Upper lobe of right lung (tissue), 1 donor: Measurements from ENCODE around the gene TMEM229B. TPM values are rescaled to one million over a fixed set of nuclear protein-coding genes. Genes with fewer than 3 reads are reported as not detected.

ENCODE experiments used
- ATAC-seq: fragments of 200-7000 bp; cut with Tn5 transposase; one replicate; pipeline ENCODE4 v1.9.1; 2020; ENCODE audit warnings: mild to moderate bottlenecking, moderate library complexity
- DNase-seq: peaks from one replicate; pipeline ENCODE4 v3.0.0-alpha.2; 2020
- H3K27ac ChIP-seq: fragments of 200-600 bp; one replicate; pipeline ENCODE4 v1.8.0; 2022
- H3K27me3 ChIP-seq: fragments of 200-600 bp; one replicate; pipeline ENCODE4 v1.8.0; 2022; ENCODE audit warnings: mild to moderate bottlenecking
- H3K36me3 ChIP-seq: fragments of 200-600 bp; one replicate; pipeline ENCODE4 v1.8.0; 2022
- H3K4me1 ChIP-seq: fragments of 200-600 bp; one replicate; pipeline ENCODE4 v1.8.0; 2022
- H3K4me3 ChIP-seq: fragments of 200-600 bp; one replicate; pipeline ENCODE4 v1.8.0; 2022; ENCODE audit warnings: mild to moderate bottlenecking
- H3K9me3 ChIP-seq: fragments of 200-600 bp; one replicate; pipeline ENCODE4 v1.8.0; 2022
- intact Hi-C: fragments of 100-400 bp; cut with DNase I; formaldehyde crosslinking; loops from one replicate; pipeline ENCODE4 v1.11.0; 2022
- total RNA-seq: library from RNA; stranded (reverse); fragmentation: NEBNext Ultra II Directional; extraction: Animal tissue kit (Norgen Biotek cat#: 25700); gene quantifications from one replicate; pipeline ENCODE4 v1.2.1, GENCODE V29; 2021
- TF ChIP-seq, protein P1 (sequence below): fragments of 200-600 bp; IDR thresholded peaks from one replicate; pipeline ENCODE4 v1.8.0; 2022; ENCODE audit warnings: antibody characterized with exemption
- donor health status: DM: no; HTN: yes; CAD: no; lungs with severe emphysema.

The TMEM229B gene
- total RNA-seq, 1 donor from 2014 or later: 5.4 TPM

DNA sequence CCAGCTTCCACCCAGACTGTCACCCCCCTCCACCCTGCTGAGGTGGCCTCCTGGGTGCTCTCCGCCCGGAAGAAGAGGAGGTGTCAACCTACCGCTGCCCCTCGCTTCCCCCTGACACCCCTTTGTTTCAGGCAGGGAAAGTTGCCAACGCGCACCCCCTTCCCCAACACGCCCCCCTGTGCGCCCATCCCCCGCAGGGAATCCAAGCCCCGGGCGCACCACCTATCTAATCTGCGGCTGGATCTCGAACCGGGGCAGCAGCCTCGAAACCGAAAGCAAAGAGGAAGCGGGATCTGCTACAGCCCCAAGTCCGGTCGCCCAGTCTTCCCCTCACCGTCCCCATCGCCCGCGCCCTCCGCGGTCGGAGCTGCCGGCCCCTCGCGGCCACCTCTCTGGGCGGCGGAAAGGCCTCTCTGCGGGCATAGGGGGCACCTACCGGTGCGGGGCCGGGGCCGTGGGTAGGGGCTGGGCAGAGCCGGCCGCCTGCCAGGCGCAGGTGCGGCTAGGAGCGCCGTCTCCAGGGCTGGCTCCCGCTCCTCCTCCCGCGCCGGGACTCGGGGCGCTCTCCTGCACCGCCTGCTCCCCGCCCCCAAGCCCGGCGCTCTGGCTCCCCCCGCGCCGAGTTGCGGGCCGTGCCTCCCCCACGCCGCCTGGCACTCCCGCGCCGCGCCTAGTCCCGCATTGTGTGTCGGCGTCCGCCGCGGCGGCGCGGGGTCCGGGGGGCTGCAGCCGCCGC is 26.3 kb upstream of the TMEM229B start:
- Histone ChIP-seq H3K36me3 (no peaks in the 10 kb centered on the region), H3K4me3 (peak overlapping the region; percentile 85), H3K4me1 (peaks cover 11% of the 10 kb centered on the region), H3K27me3 (no peaks in the 10 kb centered on the region), H3K9me3 (no peaks in the 10 kb centered on the region), H3K27ac (peak overlapping the region; percentile 49)
- TF ChIP-seq, protein P1, sequence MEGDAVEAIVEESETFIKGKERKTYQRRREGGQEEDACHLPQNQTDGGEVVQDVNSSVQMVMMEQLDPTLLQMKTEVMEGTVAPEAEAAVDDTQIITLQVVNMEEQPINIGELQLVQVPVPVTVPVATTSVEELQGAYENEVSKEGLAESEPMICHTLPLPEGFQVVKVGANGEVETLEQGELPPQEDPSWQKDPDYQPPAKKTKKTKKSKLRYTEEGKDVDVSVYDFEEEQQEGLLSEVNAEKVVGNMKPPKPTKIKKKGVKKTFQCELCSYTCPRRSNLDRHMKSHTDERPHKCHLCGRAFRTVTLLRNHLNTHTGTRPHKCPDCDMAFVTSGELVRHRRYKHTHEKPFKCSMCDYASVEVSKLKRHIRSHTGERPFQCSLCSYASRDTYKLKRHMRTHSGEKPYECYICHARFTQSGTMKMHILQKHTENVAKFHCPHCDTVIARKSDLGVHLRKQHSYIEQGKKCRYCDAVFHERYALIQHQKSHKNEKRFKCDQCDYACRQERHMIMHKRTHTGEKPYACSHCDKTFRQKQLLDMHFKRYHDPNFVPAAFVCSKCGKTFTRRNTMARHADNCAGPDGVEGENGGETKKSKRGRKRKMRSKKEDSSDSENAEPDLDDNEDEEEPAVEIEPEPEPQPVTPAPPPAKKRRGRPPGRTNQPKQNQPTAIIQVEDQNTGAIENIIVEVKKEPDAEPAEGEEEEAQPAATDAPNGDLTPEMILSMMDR: no peak
- intact Hi-C loops: no loop called here
- peak; percentile 76 for DNase-seq
- ATAC-seq: peak; percentile 74

DNA sequence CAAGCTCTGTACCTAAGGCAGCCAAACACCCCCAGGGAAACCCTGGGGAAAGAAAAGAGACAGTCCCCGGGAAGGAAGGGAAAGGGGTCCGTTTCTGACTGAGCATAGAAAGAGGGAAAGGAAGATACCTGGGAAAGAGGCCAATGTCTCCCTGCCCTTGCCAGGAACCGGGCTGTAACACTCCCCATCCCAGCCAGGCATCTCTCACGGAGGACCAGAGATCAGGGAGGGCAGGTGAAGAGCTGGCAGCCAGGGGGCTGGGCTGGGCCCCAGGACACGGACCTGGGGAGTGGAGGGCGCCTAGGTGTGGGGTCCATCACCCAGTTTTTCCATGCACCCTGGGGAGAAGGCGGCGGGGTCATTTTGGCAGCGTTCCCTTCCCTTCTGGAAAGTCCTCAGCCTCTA is 25.7 kb upstream of the TMEM229B start:
- Histone ChIP-seq H3K36me3 (no peaks in the 10 kb centered on the region), H3K9me3 (no peaks in the 10 kb centered on the region), H3K27ac (peak overlapping the region; percentile 49), H3K4me3 (peak overlapping the region; percentile 85), H3K27me3 (no peaks in the 10 kb centered on the region), H3K4me1 (peaks cover 11% of the 10 kb centered on the region)
- intact Hi-C loops: no loop called here
- DNase-seq (no peak), ATAC-seq (peak; percentile 2)
- TF ChIP-seq, protein P1: no peak

DNA sequence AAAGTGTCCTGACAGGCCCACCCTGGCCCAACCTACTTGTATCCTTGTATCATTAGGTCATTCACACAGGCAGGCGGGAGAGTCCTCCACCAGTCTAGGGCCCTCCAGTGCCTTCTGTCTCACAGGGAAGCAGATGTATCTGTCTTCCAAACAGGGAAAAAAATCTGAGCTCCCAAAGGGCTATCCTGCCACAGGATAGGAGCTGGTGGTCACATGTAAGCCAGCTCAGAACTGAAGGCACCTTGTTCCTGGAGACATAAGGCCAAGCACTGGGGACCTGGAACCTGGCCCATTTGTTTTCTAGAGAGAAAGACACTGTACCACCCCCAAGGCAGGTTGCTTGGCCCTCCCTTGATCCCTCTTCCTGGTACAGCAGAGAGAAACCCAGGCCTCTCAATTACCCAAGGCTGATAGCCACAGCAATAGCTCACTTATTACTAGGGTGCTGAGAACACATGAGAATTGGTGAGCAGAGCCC is 25.1 kb upstream of the TMEM229B start:
- Histone ChIP-seq H3K4me1 (peaks cover 11% of the 10 kb centered on the region), H3K27me3 (no peaks in the 10 kb centered on the region), H3K4me3 (no peak overlapping the region), H3K27ac (peak overlapping the region; percentile 49), H3K9me3 (no peaks in the 10 kb centered on the region), H3K36me3 (no peaks in the 10 kb centered on the region)
- TF ChIP-seq, protein P1: no peak
- DNase-seq (no peak), ATAC-seq (no peak)
- intact Hi-C loops: no loop called here

DNA sequence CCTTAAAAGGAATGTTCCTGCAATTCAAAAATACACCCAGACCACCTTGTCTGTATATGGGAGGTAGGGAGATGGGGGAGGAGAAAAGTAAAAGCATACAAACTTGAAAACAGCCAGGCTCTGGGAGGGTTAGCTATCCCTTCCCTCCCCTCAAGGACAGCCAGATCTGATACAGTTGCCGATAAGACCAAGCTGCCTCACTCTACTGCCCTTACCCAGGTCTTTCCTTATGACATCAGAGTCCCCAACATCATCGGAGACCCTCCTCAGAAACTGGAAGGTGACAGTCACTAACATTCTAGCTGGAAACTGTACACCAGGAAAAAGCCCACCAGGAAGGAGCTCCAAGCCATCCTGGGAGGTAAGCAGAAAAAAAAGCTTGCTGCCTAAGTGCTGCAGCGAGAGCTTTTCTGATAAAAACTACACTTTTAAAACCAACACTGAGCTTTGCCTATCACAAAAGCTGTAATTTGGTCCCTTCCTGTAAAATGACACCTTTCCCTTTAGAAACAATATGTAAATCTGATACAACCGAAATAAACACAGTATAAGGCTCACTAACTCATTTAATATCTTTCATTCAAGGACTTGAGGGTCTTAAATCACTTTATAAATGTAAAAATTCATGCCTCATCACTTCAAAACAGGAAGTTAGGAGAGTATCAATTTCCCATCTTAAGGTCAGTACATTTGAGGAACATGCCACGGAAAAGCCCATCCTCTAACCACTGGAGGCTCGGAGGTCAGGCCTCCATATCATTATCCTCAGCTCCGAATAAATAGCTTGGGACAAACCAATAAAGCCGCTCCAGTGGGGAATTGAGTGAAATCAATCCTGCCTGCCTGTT is 24.2 kb upstream of the TMEM229B start:
- H3K27ac ChIP-seq: no peak overlapping the region
- no peak for ATAC-seq
- no peaks in the 10 kb centered on the region for H3K9me3 ChIP-seq
- peaks cover 11% of the 10 kb centered on the region for H3K4me1 ChIP-seq
- no peak overlapping the region for H3K4me3 ChIP-seq
- H3K36me3 ChIP-seq: no peaks in the 10 kb centered on the region
- DNase-seq: no peak
- intact Hi-C loops: no loop called here
- TF ChIP-seq, protein P1: no peak
- H3K27me3 ChIP-seq: no peaks in the 10 kb centered on the region

DNA sequence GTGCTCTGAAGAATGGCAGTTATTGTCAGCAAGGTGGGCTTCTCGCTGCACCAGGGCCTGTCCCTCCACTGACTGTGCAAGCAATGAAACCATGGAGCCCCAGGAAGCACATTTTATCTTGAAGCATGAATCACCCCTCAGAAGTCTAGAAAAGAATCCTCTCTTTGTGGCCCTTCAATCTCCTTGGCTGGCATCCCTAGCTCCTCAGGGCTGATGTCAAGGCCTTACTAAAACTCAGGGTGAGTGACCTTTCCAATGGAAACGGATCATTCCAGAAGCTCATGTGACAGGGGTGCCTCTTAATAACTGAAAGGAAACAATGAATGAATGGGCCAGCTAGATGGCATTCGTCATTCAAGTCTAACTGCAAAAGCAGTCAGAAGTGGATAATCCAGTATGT is 22.3 kb upstream of the TMEM229B start:
- DNase-seq (no peak), ATAC-seq (no peak)
- TF ChIP-seq, protein P1: no peak
- Histone ChIP-seq H3K9me3 (no peaks in the 10 kb centered on the region), H3K27me3 (no peaks in the 10 kb centered on the region), H3K4me3 (no peak overlapping the region), H3K27ac (no peak overlapping the region), H3K36me3 (no peaks in the 10 kb centered on the region), H3K4me1 (peaks cover 11% of the 10 kb centered on the region)
- intact Hi-C loops: no loop called here
